Fibroblast of skin of left quadriceps (primary cell): ENCODE measurements around the gene GRPEL2.

Experiments used
- DNase-seq, 2 experiments: peaks; one replicate each; pipeline ENCODE4 v3.0.0-alpha.2; 2013; ENCODE audit warnings: low read depth in 2 of 2

Gene GRPEL2

DNA sequence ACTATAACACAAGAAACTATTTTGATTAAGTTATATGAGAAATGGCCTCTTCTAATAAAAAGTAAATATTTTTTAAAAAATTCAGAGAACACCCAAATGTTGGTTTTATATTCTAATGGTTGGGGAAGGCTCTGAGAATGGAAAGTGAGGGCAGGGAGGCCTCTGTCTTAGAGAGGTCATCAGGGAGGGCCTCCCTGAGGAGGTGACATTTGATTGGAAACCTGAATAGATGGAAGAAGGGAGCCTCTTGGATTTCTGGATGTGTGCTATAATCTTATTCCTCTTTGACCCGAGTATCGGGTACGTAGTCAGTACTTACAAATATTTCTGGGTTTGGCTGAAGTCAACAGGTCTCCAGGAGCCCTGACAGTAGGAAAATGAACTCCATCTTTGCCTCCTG lies 26.1 kb upstream of the GRPEL2 start:
- no peak for DNase-seq

GRCh38 chr5:149320791-149321330 lies 24.4 kb upstream of the GRPEL2 start:
- DNase-seq = peak; percentile 89 to 90

DNA sequence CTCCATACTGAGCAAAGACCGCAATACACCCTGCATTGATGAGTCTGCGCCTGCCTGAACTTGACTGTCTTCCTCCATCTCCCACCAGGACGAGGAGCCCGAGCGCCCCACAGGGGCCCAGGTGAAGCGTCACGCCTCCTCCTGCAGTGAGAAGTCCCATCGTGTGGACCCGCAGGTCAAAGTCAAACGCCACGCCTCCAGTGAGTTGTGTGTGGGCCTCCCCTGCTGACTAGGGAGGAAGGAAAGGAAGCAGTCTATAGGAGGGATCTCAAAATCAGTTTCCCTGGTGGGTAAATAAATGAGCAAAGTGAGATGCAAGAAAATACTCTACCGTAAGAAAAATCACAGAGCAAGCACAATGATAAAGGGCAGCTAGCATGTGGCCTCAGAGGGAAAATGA lies 22.8 kb upstream of the GRPEL2 start:
- no peak for DNase-seq

DNA sequence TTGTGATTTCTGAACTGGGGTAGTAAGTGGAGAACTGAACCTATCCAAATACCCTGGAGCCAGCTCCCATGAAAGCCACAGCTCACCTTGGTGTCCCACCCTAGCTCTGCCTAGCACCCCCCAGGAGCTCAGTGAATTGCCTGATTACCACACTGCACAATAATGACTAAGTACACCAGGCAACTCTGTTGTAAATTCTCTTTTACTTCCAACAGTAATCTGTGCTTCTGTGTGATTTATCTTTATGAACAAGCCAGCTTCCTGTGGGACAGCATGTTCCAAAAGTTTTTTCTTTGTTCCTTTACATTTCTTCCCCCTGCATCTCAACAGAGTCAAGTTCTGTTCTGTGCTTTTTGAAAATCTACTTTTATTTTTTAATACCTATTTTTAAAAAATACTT lies 22.1 kb upstream of the GRPEL2 start:
- no peak for DNase-seq

GRCh38 chr5:149323621-149324205 lies 21.6 kb upstream of the GRPEL2 start:
- DNase-seq = no peak

- DNase-seq = no peak
These were observed 20.7 kb upstream of the GRPEL2 start for GRCh38 chr5:149324641-149325040.

DNA sequence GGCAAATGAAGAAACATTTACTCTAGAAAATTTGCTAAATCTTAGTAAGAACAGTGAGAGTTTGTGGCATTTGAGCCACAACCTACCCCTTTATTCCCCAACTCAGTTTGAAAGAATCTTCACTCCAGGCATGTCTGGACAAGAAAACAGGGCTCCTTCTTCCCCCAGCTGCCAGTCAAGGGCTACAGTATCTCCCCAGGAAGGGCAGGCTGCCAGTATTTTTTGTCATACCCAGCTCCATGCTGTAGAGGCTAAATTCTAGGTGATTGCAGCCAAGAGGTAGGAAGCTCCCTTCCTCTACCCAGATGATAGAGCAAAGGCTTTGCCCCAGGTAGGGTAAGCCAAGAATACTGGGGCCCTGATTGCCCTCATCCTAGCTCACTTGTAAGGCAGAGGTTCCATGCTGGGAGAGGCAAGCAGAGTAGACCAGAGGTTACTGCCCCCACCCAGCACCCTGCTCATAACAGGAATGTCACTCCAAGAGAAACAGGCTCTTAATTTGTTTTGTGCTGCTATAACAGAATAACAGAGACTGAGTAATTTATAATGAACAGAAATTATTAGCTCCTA lies 20.0 kb upstream of the GRPEL2 start:
- no peak for DNase-seq

DNA sequence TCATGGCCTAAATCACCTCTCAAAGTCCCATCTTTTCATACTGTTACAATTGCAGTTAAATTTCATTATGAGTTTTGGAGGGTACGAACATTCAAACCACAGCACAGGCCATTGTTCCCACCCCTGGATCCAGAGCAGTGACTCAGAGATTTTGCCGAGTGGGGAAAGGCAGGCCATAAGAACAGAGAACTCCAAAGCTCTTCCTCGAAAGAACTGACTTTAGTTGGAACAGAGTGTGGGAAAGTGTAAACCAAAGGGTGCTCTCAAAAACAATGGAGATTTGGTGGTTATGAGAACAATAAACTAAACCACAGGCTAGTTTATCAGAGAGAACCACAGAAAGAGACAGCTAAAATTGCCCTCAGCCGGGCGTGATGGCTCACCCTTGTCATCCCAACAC lies 19.4 kb upstream of the GRPEL2 start:
- no peak for DNase-seq

DNA sequence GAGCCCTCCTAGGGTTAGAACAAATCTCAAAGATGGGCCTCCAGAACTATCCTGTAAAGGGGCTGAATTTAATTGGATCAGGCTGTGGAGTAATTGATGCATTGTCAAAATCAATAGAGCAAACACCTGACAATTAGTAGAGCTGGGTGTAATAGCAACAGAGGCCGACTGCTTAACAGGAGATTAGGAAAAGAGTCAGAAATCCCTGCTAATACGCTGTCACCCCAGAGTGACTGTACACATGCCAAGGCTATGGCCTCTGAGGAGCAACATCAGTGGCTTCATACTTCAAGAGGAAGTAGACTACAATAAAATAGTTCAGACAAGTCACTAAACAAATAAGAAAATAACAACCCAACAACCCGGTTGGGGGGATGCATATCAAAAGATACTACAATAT lies 18.7 kb upstream of the GRPEL2 start:
- DNase-seq = no peak

DNA sequence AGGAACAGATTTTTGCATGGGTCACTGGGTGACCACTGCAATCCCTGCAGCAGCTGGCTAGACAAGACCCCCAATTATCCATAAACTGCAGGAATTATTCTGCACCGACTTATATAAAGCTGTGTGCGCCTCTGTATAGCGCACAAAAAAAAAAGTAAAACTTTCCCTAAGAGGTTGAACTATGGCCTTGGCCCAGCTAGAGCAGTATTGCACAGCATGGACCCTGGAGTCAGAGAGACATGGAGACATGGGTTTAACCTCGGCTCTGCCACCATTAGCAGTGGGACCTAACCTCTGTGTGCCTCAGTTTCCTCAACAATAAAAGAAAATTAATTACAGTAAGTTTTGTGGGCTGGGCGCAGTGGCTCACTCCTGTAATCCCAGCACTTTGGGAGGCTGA lies 17.1 kb upstream of the GRPEL2 start:
- no peak for DNase-seq

DNA sequence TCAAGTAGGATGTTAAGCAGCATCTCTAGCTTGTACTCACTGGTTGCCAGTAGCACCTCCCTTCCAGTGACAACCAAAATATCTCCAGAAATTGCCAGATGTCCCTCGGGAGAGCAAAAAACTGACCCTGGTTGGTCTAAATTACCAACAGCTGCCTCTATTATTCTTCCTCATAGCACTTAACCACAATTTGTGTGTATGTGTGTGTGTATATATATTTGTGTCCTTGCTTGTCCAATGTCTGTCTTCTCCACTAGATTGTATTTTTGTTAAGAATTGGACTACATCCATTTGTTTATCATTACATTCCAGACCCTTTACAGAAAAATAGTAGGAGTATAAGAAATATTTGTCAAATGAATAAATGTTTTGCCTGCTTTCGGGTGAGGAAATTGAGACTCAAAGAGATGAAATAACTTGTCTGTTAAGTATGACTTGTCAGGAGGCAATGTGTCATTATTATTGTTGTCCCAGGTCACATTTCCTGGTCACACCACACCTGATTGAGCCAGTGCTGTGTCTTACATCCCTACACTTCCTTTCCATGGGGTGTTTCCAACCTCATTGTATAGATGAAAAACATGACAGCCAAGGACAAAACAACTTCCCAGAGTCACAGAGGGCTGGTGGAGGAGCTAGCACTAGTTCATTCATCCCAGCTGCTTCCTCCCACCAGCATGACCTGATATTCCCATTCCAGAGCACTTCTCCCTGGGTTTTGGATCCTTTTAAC lies 11.4 kb upstream of the GRPEL2 start:
- no peak for DNase-seq

GRCh38 chr5:149337736-149338135 lies 7.6 kb upstream of the GRPEL2 start:
- no peak for DNase-seq

GRCh38 chr5:149338364-149338763 lies 6.9 kb upstream of the GRPEL2 start:
- no peak for DNase-seq

DNA sequence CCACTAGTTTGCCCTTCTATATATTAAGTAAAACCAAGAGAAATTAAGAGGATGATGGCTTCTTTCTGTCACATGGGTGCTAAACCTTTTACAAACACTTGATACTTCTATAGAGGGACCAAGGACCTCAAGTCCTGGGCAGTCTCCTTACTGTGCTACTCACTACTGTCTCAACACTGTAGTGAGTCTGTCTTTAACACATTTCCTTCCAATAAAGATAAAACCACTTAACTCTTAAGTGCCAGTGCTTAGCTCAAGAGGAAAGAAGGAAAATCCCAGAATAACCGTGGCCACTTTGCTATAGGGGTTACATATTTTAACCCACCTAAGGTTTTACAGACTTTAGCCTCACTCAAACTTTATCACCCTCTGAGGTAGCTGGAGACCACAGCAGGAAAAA lies 4.4 kb upstream of the GRPEL2 start:
- DNase-seq = no peak

DNA sequence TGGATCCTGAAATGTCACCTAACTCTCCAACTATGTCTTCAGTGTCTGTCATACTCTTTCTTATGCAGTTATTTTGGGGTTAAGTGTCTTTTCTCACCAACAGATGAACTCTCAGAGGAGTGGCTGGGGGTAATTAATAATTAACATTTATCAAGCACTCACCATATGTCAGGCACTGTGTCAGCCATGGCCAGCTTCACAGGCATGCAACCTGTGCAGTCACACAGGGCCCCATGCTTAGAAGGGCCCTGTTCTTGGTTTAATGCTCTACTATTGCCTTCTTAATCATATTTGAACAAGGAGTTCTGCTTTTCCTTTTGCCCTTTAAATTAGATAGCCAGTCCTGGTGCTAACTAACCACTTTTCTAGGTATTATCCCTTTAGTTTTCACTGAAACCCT lies 3.4 kb upstream of the GRPEL2 start:
- DNase-seq = no peak

- DNase-seq = no peak
These were observed 1.1 kb upstream of the GRPEL2 start for GRCh38 chr5:149344151-149344550.

DNA sequence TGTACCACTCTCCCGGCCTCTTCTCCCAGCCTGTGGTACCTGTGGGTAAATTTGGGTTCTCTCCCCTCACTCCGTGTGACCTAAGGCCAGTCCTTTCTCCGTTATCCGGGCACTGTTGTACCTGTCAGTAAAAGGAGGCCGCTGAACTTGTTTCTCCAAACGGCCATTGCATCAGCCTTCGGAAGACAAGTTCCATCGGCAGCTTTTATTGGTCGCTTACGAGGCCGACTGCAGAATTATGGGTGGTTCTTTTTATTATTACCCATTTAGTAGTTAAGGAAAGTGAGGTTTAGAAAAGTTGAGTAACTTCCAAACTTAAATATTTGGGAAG lies 558 bp downstream of the GRPEL2 start:
- peak in 1 of 2 experiments; percentile 12 for DNase-seq

GRCh38 chr5:149348518-149348917 lies 3.2 kb downstream of the GRPEL2 start:
- no peak for DNase-seq

DNA sequence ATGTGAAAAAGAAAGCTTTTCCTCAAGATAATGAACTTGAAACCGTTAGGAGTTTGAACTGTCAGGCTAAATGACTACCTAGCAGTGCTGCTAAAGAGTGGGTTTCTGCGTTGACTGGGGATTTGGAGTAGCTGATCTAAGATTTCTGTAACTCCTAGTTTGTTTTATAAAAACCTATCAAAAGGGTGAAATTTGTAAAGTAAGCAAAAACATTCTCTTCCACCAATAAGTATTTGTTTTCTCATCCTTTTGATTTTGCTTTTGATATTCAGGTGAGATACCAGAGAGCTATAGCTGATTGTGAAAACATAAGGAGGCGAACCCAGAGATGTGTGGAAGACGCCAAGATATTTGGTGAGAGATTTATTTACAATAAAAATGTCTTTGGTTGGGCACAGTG lies 4.1 kb downstream of the GRPEL2 start:
- DNase-seq = no peak

- no peak for DNase-seq
These were observed 6.9 kb downstream of the GRPEL2 start for GRCh38 chr5:149352169-149352568.

- no peak for DNase-seq
These were observed 8.6 kb downstream of the GRPEL2 start for GRCh38 chr5:149353911-149354310.

DNA sequence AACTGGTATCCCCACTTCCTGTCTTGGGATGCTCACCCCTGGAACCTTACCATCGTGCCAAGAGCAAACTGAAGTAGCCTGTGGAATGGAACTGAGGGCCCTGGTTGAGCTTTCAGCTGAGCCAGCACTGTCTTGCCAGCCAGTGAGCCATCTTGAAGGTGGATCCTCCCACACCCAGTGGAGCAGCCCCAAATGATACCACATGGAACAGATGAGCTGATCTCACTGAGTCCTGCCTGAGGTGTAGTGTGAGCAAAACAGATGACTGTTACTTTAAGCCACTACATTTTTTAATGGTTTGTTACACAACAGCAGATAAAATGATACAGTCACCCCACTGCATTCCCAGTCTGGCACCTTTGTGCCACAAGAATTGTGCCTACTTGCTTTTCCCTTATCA lies 10.4 kb downstream of the GRPEL2 start:
- no peak for DNase-seq

DNA sequence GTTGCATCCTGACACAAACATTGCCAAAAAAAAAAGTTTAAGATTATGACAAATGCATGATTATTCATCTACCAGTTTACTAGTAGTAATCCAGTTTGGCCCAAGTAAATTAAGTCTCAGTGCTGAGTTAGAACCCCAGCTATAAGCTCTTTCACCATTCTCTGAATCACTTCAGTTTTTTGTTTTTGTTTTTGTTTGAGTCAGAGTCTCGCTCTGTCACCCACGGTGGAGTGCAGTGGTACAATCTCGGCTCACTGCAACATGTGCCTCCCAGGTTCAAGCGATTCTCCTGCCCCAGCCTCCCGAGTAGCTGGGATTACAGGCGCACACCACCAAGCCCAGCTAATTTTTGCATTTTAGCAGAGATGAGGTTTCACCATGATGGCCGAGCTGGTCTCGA lies 11.1 kb downstream of the GRPEL2 start:
- DNase-seq = no peak
